Gastrocnemius medialis (tissue), 4 donors: ENCODE data around the gene CSPG4.

Experiments used
- CTCF ChIP-seq, 5 experiments: fragments of 450-650 bp in 3 of 5; fragments of 200-600 bp in 2 of 5; sonication (generic) in 2 of 5; IDR thresholded peaks in 4 of 5; conservative IDR thresholded peaks in 1 of 5; 1 replicate in 4 of 5; 2 replicates in 1 of 5; pipeline ENCODE4 v1.5.1; 2016 to 2019; ENCODE audit warnings: antibody characterized with exemption in 5 of 5, mild to moderate bottlenecking in 3 of 5, moderate library complexity in 3 of 5
- POLR2A ChIP-seq, 2 donors: fragments of 450-650 bp; IDR thresholded peaks; one replicate each; pipeline ENCODE4 v1.6.1; 2017; ENCODE audit warnings: antibody characterized with exemption in 2 of 2, mild to moderate bottlenecking in 2 of 2, moderate library complexity in 2 of 2

- TF ChIP-seq CTCF (IDR thresholded peaks at IDR 0.05 in 4 of 5, conservative IDR thresholded peaks at IDR 0.05 in 1 of 5) (no peak), POLR2A (IDR thresholded peaks at IDR 0.05) (no peak)
These were observed 19.6 kb upstream of the CSPG4 start for GRCh38 chr15:75732177-75732808.
